Chondrocyte (in vitro differentiated cells): ENCODE data around the gene TXNDC15. TPM values are rescaled to one million over a fixed set of nuclear protein-coding genes. Genes with fewer than 3 reads are reported as not detected.

Experiments used
- DNase-seq: peaks from one replicate; pipeline ENCODE4 v3.0.0; 2021; ENCODE audit warnings: mixed read lengths, low spot score
- H3K27ac Mint-ChIP-seq: one replicate; pipeline ENCODE4 v1.8.0; 2021; ENCODE audit warnings: mild to moderate bottlenecking, moderate library complexity, mixed read lengths; ENCODE audit not compliant: unreplicated experiment
- H3K27me3 Mint-ChIP-seq: 2 replicates; pipeline ENCODE4 v1.8.0; 2021; ENCODE audit warnings: low read depth, mixed read lengths
- H3K36me3 Mint-ChIP-seq: 2 replicates; pipeline ENCODE4 v1.8.0; 2021; ENCODE audit warnings: low read depth, mixed read lengths
- H3K4me1 Mint-ChIP-seq: 2 replicates; pipeline ENCODE4 v1.8.0; 2021; ENCODE audit warnings: low read depth, mild to moderate bottlenecking, mixed read lengths
- H3K4me3 Mint-ChIP-seq: one replicate; pipeline ENCODE4 v1.8.0; 2021; ENCODE audit warnings: mild to moderate bottlenecking, moderate library complexity, mixed read lengths; ENCODE audit not compliant: unreplicated experiment
- H3K9me3 Mint-ChIP-seq: 2 replicates; pipeline ENCODE4 v1.8.0; 2021; ENCODE audit warnings: low read depth, mixed read lengths
- CTCF ChIP-seq: fragments of 200-600 bp; sonication (generic); IDR thresholded peaks from 2 replicates; pipeline ENCODE4 v1.5.0; 2021; ENCODE audit warnings: antibody characterized with exemption, mild to moderate bottlenecking, moderate library complexity
- total RNA-seq: library from RNA; stranded (reverse); gene quantifications from 3 replicates; pipeline ENCODE4 v1.2.1, GENCODE V29; 2021

The TXNDC15 gene
- total RNA-seq, 1 donor from 2014 or later = 73.0 TPM

GRCh38 chr5:134864707-134865106 lies 9.5 kb upstream of the TXNDC15 start:
- no peak for DNase-seq
- H3K9me3 Mint-ChIP-seq = no peaks in the 10 kb centered on the region
- no peak for TF ChIP-seq CTCF
- no peak overlapping the region for H3K27ac Mint-ChIP-seq
- H3K36me3 Mint-ChIP-seq = peaks cover 11% of the 10 kb centered on the region
- no peaks in the 10 kb centered on the region for H3K4me1 Mint-ChIP-seq
- H3K27me3 Mint-ChIP-seq = no peaks in the 10 kb centered on the region
- no peak overlapping the region for H3K4me3 Mint-ChIP-seq

- H3K27me3 Mint-ChIP-seq = no peaks in the 10 kb centered on the region
- peaks cover 18% of the 10 kb centered on the region for H3K4me1 Mint-ChIP-seq
- H3K27ac Mint-ChIP-seq = peak overlapping the region; percentile 99
- peaks cover 4% of the 10 kb centered on the region for H3K36me3 Mint-ChIP-seq
- DNase-seq = no peak
- no peaks in the 10 kb centered on the region for H3K9me3 Mint-ChIP-seq
- peak overlapping the region; percentile 95 for H3K4me3 Mint-ChIP-seq
- TF ChIP-seq CTCF = no peak
These were observed 677 bp upstream of the TXNDC15 start for GRCh38 chr5:134873494-134873893.

- H3K27ac Mint-ChIP-seq = peak overlapping the region; percentile 99
- H3K27me3 Mint-ChIP-seq = no peaks in the 10 kb centered on the region
- H3K36me3 Mint-ChIP-seq = peaks cover 4% of the 10 kb centered on the region
These were observed 872 bp downstream of the TXNDC15 start for GRCh38 chr5:134874831-134875655.

GRCh38 chr5:134877159-134877558 lies 3.0 kb downstream of the TXNDC15 start:
- H3K27me3 Mint-ChIP-seq = no peaks in the 10 kb centered on the region
- no peaks in the 10 kb centered on the region for H3K9me3 Mint-ChIP-seq
- peaks cover 22% of the 10 kb centered on the region for H3K4me1 Mint-ChIP-seq
- H3K27ac Mint-ChIP-seq = no peak overlapping the region
- TF ChIP-seq CTCF = no peak
- DNase-seq = no peak
- H3K36me3 Mint-ChIP-seq = peaks cover 4% of the 10 kb centered on the region
- H3K4me3 Mint-ChIP-seq = no peak overlapping the region

More at GRCh38 chr5:134874831-134875655, 872 bp downstream of the TXNDC15 start:
- no peak for TF ChIP-seq CTCF
- Mint-ChIP-seq H3K4me1 (peaks cover 22% of the 10 kb centered on the region), H3K4me3 (peak overlapping the region; percentile 95), H3K9me3 (no peaks in the 10 kb centered on the region)
- no peak for DNase-seq

- no peak for DNase-seq
- no peaks in the 10 kb centered on the region for H3K9me3 Mint-ChIP-seq
- H3K4me1 Mint-ChIP-seq = peaks cover 21% of the 10 kb centered on the region
- peaks cover 4% of the 10 kb centered on the region for H3K36me3 Mint-ChIP-seq
- no peak for TF ChIP-seq CTCF
- no peaks in the 10 kb centered on the region for H3K27me3 Mint-ChIP-seq
- no peak overlapping the region for H3K4me3 Mint-ChIP-seq
- no peak overlapping the region for H3K27ac Mint-ChIP-seq
These were observed 4.2 kb downstream of the TXNDC15 start for GRCh38 chr5:134878403-134878802.
